Spinal cord (tissue), 10 donors: ENCODE data around the gene SNED1. TPM values are rescaled to one million over a fixed set of nuclear protein-coding genes. Genes with fewer than 3 reads are reported as not detected.

ENCODE experiments used
- DNase-seq, 6 donors: peaks; one replicate each; pipeline versions ENCODE4 v3.0.0 to v3.0.0-alpha.2; 2013 to 2015; ENCODE audit warnings: low spot score in 6 of 6, low read depth in 4 of 6
- H3K27ac ChIP-seq: one replicate; pipeline ENCODE4 v1.5.1; 2013; ENCODE audit warnings: low read depth, low read length, control low read depth
- H3K27me3 ChIP-seq: one replicate; pipeline ENCODE4 v1.6.1; 2013; ENCODE audit warnings: low read length; ENCODE audit not compliant: control insufficient read depth, insufficient read depth
- H3K36me3 ChIP-seq: one replicate; pipeline ENCODE4 v1.6.1; 2013; ENCODE audit warnings: low read length; ENCODE audit not compliant: control insufficient read depth, insufficient read depth
- H3K4me1 ChIP-seq: one replicate; pipeline ENCODE4 v1.6.1; 2013; ENCODE audit warnings: low read length; ENCODE audit not compliant: control insufficient read depth, insufficient read depth
- H3K4me3 ChIP-seq: one replicate; pipeline ENCODE4 v1.5.1; 2013; ENCODE audit warnings: low read depth, low read length, control low read depth
- H3K9me3 ChIP-seq: one replicate; pipeline ENCODE4 v1.6.1; 2013; ENCODE audit warnings: low read length; ENCODE audit not compliant: control insufficient read depth, insufficient read depth
- whole genome bisulfite sequencing: methylation state at CpG from one replicate; pipeline ENCODE4 v1.1.5; 2013; ENCODE audit warnings: missing lambda C conversion rate; ENCODE audit not compliant: insufficient coverage; 5-methylcytosine and 5-hydroxymethylcytosine counted together
- polyA plus RNA-seq, 2 donors: library from polyadenylated mRNA; unstranded; fragments of 120-200 nt; gene quantifications; one replicate each; pipeline ENCODE4 v1.2.1, GENCODE V29; 2013; ENCODE audit not compliant: insufficient read length in 2 of 2
- total RNA-seq, 2 donors: library from RNA; depleted of rRNA in 1 of 2; stranded (reverse); fragments of 120-200 nt in 1 of 2; fragments of >200 nt in 1 of 2; gene quantifications; one replicate each; pipeline versions ENCODE4 v1.2.3 to v1.2.4, GENCODE V29; 2013 to 2014
- donor health status: healthy.

Gene SNED1
- total and polyA plus RNA-seq, 4 donors = 6.0 to 93.7 (median 26.7) TPM

GRCh38 chr2:240986787-240987411 lies 11.5 kb upstream of the SNED1 start:
- H3K36me3 ChIP-seq = no peaks in the 10 kb centered on the region
- no peak overlapping the region for H3K27ac ChIP-seq
- WGBS = 32% methylated on average over 9 of the region's 11 CpGs
- peak in 2 of 6 donors; percentile 31 to 66 for DNase-seq
- peaks cover 31% of the 10 kb centered on the region for H3K4me1 ChIP-seq
- H3K4me3 ChIP-seq = no peak overlapping the region
- peaks cover 6% of the 10 kb centered on the region for H3K9me3 ChIP-seq
- H3K27me3 ChIP-seq = peaks cover 2% of the 10 kb centered on the region

- Histone ChIP-seq H3K9me3 (peaks cover 6% of the 10 kb centered on the region), H3K36me3 (no peaks in the 10 kb centered on the region), H3K27ac (no peak overlapping the region), H3K4me3 (no peak overlapping the region), H3K4me1 (peaks cover 37% of the 10 kb centered on the region), H3K27me3 (peaks cover 2% of the 10 kb centered on the region)
- 80% methylated on average over 3 of the region's 6 CpGs for WGBS
- DNase-seq = no peak
These were observed 10.8 kb upstream of the SNED1 start for GRCh38 chr2:240987588-240987987.

GRCh38 chr2:240988146-240988545 lies 10.3 kb upstream of the SNED1 start:
- Histone ChIP-seq H3K27me3 (peaks cover 2% of the 10 kb centered on the region), H3K4me3 (no peak overlapping the region), H3K4me1 (peaks cover 41% of the 10 kb centered on the region), H3K36me3 (no peaks in the 10 kb centered on the region), H3K9me3 (peaks cover 6% of the 10 kb centered on the region), H3K27ac (no peak overlapping the region)
- DNase-seq = no peak
- 91% methylated on average over 3 of the region's 3 CpGs for WGBS

- Histone ChIP-seq H3K27ac (no peak overlapping the region), H3K27me3 (peaks cover 2% of the 10 kb centered on the region), H3K9me3 (peaks cover 6% of the 10 kb centered on the region), H3K4me1 (peaks cover 41% of the 10 kb centered on the region), H3K36me3 (no peaks in the 10 kb centered on the region), H3K4me3 (no peak overlapping the region)
- DNase-seq = no peak
- 90% methylated on average over 5 of the region's 6 CpGs for WGBS
These were observed 9.7 kb upstream of the SNED1 start for GRCh38 chr2:240988571-240989271.

- DNase-seq = no peak
- peaks cover 49% of the 10 kb centered on the region for H3K4me1 ChIP-seq
- 79% methylated on average over 17 of the region's 17 CpGs for WGBS
These were observed 8.8 kb upstream of the SNED1 start for GRCh38 chr2:240989451-240990265.

GRCh38 chr2:240990266-240990529 lies 8.2 kb upstream of the SNED1 start:
- DNase-seq = no peak
- Histone ChIP-seq H3K4me3 (no peak overlapping the region), H3K27me3 (no peaks in the 10 kb centered on the region), H3K27ac (no peak overlapping the region), H3K9me3 (peaks cover 6% of the 10 kb centered on the region), H3K4me1 (peaks cover 53% of the 10 kb centered on the region), H3K36me3 (no peaks in the 10 kb centered on the region)
- 84% methylated on average over 2 of the region's 2 CpGs for WGBS

More at GRCh38 chr2:240989451-240990265, 8.8 kb upstream of the SNED1 start:
- H3K27me3 ChIP-seq = no peaks in the 10 kb centered on the region
- no peak overlapping the region for H3K4me3 ChIP-seq
- no peaks in the 10 kb centered on the region for H3K36me3 ChIP-seq
- no peak overlapping the region for H3K27ac ChIP-seq
- peaks cover 6% of the 10 kb centered on the region for H3K9me3 ChIP-seq

GRCh38 chr2:240990726-240991377 lies 7.6 kb upstream of the SNED1 start:
- WGBS = 97% methylated on average over 12 of the region's 13 CpGs
- Histone ChIP-seq H3K9me3 (peaks cover 6% of the 10 kb centered on the region), H3K4me3 (no peak overlapping the region), H3K27me3 (no peaks in the 10 kb centered on the region), H3K4me1 (peaks cover 58% of the 10 kb centered on the region), H3K36me3 (no peaks in the 10 kb centered on the region), H3K27ac (no peak overlapping the region)
- DNase-seq = no peak

- no peak overlapping the region for H3K4me3 ChIP-seq
- peak in 2 of 6 donors; percentile 48 to 69 for DNase-seq
These were observed 6.8 kb upstream of the SNED1 start for GRCh38 chr2:240991378-240992263.

More at GRCh38 chr2:240991378-240992263, 6.8 kb upstream of the SNED1 start:
- Histone ChIP-seq H3K4me1 (peaks cover 63% of the 10 kb centered on the region), H3K9me3 (peaks cover 6% of the 10 kb centered on the region), H3K27me3 (peaks cover 1% of the 10 kb centered on the region), H3K27ac (no peak overlapping the region), H3K36me3 (no peaks in the 10 kb centered on the region)
- whole genome bisulfite sequencing = 41% methylated on average over 31 of the region's 33 CpGs
